B cell (primary cell): ENCODE results near the gene CFAP119.

Experiments used
- CTCF ChIP-seq: fragments of 200-600 bp; IDR thresholded peaks from one replicate; pipeline ENCODE4 v1.8.0; 2022; ENCODE audit warnings: antibody characterized with exemption, mild to moderate bottlenecking
- EZH2 ChIP-seq: IDR thresholded peaks from 2 replicates; pipeline ENCODE4 v1.6.1; 2012; ENCODE audit warnings: borderline replicate concordance, low read depth, mild to moderate bottlenecking, moderate library complexity, low read length; ENCODE audit not compliant: insufficient read depth, poor library complexity, severe bottlenecking

DNA sequence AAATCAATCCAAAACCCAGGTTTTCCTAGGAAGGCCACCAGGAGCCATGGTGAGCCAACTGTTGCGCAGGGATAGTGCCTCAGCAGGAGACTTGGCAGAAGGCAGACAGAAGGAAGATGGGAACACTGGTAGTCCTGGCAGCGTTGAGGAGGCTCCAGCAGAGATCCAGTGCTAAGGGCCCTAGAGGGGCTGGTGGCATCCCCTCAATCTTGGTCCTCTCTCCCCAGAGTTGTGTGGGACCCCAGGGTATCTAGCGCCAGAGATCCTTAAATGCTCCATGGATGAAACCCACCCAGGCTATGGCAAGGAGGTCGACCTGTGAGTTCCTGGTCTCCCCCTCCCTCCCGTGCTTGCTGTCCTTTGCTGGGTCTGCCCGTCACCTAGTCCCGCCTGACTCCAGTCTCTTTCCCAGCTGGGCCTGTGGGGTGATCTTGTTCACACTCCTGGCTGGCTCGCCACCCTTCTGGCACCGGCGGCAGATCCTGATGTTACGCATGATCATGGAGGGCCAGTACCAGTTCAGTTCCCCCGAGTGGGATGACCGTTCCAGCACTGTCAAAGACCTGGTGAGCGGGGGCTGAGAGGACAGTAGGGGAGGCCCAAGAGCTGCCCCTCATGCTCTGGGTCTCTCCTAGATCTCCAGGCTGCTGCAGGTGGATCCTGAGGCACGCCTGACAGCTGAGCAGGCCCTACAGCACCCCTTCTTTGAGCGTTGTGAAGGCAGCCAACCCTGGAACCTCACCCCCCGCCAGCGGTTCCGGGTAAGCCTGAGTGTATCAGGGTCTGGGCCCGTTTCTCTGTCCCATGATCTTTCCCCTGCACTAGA is 5.7 kb downstream of the CFAP119 start:
- TF ChIP-seq CTCF (no peak), EZH2 (no peak)
